HPDE6-E6E7 (cell line): Measurements from ENCODE around the gene RNFT2.
"Not testable (repeated sequence)": the region's sequence is repeated elsewhere in the genome, so short reads cannot be mapped to it uniquely, and the experiment has no call there.

Experiments
- DNase-seq: peaks from one replicate; pipeline ENCODE4 v3.0.0; 2011; ENCODE audit warnings: missing footprints; ENCODE audit errors: extremely low spot score

Gene RNFT2

DNA sequence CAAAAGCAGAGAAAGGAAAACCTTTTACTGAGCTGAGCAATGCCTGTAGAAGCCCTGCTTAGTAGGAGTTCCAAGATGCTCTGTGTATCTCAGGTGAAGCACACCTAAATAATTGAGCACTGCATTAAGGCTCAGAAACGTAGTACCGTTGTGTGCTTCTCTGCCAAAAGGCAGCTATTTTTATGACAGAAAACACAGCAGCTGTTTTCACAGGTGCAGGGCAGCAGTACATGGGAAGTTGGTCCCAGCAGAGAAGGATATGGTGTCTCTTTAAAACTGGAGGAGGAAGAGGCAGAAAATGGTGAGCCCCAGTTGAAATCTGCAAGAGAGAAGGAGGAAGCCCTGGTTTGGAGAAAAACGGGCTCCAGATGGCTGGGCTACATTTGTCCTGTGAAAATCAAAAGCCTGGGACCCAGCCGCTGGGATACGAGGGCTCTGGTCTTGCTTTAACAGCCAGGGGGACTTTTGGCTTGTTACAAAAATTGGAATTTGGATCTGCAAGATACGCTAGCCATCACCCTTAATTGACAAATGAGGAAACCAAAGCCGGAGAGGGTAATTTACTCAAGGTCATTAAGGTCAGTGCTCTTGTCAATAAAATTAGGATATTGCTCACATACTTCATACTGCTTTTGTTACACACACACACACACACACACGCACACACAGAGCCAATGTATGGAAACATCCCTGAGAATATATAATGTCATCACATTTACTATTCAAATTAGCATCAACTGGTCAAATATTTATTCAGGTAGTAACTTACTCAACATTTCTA, 27.6 kb upstream of the RNFT2 start:
- no peak for DNase-seq

DNA sequence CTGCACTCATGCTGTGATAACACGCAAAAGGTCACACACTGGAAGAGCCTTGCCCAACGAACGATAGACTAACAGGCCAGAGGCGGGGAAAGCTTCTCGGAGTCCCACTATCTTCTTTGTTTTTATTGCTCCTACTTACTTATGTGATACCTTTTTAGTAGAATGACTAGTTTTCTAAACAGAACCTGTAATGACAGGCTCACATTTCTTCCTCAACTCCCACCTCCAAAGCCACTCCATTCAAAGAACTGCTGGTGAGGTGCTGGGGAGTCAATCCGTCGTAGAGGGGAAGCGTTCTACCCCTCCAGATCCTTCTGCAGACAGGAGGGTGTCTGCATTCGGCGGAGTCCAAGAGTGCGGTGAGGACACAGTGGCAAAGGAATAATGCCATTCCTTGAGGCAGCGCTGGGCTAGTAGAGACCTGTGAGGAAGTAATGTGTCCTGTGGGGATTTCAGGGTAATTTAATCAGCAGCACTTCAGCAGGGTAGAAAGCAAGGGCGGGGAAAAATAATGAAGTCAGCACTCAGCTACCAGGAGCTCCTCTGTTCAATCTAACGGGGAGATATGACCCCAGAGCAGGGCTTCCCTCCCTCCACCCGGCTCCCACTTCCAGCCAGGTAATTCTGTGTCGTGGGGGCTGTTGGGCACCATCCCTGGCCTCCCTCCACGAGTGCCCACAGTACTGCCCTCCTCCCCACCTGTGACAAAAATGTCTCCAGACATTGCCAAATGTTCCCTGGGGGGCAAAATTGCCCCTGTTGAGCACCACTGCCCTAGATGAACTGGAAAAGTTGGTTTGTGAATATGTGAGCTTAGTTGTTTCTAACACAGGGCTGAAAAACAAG, 25.4 kb upstream of the RNFT2 start:
- peak; percentile 67 for DNase-seq

DNA sequence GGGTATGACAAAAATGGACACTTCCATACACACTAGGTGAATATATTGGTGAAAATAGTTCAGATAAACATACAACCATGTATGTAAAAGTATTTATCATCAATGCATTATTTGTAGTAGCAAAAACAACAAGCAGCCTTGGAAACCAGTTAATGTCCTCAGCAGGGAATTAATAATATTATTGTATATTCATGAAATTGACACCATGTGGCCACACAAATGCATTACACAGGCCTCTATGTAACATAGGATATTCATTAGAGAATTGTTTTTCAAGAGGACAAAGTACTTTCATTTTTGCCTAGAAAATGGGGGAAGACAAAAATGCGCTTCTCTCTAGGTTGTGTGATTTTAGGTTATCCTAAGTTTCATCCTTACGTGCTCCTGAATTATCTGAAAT, 24.6 kb upstream of the RNFT2 start:
- no peak for DNase-seq

DNA sequence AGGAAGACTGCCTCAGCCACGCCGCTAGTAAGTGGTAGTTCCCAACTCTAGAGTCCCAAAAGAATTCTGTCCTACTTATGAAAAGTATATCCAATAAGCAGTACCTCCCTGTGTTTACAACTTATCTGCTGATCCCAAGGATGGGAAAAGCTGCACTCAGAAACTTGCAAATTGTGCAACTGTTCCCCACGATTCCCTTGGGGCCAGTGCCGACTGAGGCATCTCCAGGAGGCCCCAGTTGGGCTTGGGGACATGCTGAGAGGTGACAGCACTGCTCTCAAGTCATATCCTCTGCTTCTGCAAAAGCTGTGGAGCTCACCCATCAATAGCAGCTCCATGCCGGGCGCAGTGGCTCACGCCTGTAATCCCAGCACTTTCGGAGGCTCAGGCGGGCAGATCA, 23.9 kb upstream of the RNFT2 start:
- no peak for DNase-seq

DNA sequence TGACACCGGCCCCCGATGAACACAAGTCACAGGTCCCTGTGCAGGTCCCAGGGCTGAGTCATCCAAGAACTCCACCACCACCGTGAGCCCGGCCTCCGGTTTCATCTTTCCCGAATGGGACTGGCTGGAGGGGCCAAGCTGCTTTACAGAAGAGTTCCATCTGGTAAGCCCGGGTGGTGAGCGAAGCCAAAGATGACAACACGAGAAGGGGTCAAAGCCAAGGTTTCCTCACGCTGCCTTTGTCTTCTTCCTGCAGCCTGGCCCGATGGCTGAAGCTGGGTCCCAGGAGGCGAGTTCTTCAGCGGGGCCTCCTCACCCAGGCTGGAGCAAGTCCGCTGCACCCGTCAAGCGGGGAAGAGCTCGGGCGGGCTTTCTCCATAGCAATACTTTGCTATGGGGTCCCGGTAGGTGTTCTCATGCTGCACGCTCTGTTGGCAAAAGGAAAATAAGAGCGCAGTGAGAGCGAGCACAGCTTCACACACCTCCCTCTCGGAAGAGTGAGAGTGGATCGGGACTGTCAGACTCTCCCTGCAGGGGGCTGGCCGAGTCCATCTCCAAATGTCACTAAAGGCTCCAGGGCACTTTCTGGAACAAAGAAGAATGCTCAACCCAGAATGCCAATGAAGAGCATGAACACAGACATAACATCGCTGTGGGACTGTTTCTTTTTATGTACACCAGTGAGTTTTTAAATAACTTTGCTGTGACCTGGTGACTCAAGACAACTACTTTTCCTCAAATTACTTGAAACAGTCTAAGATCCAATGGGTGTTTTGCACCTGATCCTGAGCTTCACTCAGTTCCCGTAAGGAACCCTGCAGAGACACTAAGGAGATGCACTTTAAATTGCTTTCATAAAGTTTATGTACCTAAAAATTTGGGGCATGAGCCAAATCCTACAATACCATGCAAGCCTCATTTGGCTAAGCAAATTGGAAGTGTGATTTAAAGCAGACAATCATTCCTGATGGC, 20.4 kb upstream of the RNFT2 start:
- DNase-seq = no peak

DNA sequence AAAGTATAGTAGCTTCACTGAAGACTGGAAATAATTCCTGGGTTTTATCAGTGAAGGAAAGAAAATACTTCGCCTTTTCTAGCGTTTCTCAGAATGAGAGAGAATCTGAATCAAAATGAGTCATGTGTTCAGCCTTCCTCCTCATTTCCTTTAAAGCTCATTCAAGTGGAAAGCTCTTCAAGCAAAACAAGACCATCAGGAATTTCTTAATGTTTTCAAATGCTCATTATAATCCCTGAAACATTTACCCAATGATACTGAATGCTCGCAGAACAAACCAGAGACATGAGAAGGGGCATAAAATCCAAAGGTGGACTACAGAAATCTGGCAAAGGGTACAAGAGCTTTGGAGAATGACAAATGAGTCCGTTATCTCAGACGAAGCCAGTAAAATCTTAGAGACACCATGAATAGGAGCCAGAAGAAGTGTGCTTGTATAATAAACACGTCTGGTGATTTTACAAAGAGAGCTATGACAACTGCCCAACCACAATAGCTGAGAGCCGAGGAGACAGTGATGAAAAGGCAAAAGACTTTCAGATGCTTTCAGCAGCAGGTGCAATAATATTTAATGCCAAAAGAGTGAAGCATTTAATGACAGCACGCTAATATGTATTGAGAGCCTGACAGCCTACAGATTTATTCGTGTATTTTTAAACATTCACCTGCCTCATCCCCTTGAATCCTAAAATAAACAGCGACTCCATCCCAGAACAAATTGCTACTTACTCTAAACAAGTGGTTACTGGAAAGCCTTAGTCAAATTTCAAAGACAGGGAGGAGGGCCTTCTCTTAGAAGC, 19.3 kb upstream of the RNFT2 start:
- DNase-seq = no peak

DNA sequence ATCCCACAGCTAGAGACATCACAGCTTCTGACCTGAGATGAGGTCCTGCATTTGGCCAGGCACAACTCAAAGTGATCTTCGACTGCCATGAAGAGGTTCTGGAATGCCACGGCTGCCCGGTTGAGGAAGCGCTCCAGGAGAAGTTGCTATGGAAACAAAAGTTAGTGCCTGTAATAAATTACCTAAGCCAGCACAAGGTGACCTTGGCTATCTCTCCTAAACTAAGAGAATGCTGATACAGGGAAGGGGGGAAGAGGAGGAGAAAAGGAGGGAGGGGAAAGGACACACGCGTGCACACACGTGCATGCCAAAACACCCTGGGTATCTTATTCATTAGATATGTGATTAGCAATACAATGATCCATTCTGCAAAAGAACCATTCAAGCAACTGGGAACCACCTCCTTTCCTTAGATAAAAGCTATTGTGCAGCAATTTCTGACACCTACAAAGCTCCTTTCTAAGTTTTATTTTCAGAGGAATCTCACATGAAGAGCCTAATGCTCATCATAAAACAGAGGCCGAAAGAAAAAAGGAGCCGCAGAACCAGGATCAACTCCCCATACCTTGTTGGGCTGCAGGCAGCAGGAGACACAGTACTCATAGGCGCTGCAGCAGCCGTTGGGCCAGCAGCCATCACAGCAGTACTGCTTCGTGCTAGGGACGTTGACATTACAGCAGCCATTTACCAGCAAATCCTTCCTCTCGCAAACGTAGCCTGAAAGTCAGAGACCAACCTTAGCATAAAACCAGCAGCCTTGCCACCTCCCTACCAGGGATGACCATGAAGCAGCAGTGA, 18.2 kb upstream of the RNFT2 start:
- DNase-seq = no peak

DNA sequence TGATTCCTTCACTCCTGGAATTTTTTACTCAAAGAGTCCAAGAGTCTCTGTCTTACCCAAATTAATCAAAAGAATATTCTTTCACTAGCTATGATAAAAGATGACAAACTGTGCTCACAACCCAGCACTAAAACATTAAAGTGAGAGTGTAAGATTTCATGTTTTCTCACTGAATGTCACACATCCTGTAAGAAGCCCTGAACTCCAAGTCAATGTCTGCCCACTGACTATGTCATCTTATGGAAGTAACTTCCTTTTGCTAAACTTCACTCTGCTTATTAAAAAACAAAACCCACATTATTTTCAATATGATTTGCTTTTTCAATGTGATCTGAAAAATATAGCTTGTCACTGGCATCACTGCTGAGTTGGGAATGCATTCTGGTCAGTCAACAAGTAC, 15.9 kb upstream of the RNFT2 start:
- DNase-seq = no peak

DNA sequence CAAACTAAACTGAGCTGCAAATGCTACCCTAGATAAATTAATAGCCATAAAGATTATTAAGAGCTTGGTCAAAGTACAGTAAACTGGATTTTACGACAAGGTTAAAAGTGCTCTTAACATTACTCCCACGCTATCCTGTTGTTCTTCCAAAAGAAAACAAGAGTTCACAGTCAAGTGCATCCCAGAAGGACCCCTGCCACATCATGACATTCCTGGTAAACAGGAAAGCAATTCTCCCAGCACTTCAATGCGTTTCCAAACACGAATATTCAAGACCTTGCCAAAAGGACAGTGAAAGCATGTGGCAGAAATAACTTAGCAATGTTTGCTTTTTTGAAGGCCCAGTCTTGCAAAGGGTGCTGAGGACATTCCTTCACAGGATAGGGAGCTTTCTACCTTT, 11.4 kb upstream of the RNFT2 start:
- DNase-seq = no peak

DNA sequence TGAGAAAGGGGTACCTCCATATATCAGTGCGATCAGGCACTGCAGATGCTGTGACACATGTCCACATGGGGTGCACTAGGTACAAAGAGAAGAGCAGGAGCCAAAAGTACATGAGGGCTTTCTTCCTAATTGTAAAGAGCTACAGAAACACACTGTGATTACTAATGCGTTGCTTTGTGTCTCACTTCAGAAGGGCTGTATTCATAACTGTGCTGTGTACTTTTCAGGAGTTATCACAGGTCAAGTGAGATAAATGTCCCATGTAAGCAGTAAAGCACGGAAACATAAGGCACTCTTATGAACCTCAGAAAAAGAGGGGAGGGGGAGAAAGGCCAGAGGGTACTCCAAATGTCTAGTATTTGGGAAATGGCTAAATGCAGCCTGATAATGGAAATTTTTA, 10.9 kb upstream of the RNFT2 start:
- DNase-seq = no peak

DNA sequence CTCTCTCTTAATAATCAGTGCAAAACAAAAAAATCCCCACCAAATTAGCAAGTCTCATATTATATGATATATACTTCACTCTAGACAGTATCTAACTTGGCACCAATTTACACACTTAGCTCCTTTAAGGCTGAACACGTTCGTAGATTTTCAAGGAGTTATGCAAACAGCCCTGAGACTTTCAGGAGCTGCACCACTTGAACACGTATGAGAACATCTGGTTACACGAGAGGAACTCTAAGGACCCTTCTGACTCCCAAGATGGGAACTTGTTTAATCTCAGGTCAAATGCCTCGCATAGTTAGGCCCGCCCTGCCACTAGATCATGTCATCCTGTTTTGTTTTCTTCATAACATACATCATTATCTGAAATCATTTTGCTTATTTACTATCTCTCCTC, 10.2 kb upstream of the RNFT2 start:
- DNase-seq = no peak

DNA sequence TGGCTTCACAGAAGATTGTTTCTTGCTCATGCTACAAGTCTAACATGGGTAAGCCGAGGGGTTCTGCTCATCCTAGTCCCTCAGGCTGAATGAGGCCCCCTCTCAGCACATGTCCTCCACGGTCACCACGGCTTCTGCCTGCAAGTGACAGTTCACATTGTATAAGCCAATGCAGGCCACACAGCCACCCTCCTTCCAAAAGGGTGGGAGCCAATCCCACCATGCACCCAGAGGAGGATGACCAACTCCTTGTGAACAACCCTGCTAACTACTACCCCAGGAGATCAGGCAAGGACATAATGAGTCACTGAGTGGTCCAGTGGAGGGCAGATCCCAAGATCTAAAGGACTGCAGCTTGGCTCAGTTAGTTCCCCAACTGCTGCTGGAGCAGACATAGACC, 6.3 kb upstream of the RNFT2 start:
- DNase-seq = no peak

DNA sequence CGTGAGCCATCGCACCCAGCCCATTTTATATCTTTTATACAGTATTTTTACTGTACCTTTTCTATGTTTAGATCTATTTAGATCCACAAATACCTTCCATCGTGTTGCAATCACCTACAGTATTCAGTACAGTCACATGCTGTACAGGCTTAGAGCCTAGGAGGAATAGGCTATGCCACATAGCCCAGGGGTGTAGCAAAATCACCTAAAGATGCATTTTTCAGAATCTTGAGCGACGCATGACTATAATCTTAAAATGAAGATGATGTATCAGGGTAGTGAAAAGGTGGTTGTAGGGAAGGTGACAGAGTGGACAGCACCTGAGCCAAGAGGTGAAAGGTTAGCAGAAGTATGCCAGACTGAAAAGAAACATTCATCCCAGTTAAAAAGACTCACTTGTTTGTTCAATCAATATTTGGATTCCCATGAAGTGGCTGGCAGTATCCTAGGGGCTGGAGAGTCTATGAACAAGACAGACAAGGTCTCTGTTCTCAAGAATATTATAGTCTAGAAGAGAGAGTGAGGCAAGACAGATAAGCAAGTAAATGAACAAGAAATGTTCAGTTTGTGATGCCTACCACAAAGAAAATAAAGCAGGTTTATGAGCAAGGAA, 3.9 kb upstream of the RNFT2 start:
- DNase-seq = no peak

DNA sequence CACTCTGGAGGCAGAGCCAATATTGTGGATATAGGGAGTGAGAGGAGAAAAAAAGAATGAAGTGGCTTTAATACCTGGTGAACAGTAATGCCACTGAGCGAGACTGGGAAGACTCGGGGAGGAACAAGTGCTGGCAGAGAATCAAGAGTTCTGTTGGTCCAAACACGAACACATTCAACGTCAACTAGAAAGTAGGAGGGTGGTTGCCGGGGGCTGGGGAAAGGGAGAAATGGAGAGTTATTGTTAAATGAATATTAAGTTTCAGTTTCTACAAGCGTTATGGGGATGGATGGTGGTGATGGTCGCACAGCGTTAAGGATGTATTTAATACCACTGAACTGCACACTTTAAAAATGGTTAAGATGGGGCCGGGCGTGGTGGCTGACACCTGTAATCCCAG, 3.0 kb upstream of the RNFT2 start:
- DNase-seq = no peak

DNA sequence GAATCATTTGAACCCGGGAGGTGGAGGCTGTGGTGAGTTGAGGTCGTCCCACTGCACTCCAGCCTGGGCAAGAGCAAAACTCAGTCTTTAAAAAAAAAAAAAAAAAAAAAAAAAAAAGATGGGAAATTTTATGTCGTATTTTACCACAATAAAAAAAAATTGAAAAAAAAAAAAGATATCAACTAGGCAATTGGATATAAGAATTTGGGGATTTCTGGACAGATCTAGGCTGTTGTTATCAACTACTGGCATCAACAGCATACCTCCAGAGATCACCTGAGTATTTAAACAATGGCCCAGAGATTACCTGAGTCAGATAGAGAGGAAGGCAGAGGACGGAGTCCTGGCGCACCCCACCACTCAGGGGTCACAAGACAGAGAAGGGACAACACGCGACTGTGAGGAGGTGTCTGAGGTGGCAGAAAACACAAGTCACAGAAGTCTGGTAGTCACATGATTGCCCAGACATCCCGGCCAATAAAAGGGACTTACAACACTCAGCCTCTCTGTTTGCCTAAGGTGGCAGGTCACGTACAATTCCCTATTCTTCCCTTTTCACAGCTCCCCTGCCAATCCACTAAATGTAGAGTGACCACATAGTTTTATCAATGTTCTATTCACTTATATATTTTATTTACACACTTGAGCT, 2.0 kb upstream of the RNFT2 start:
- no peak for DNase-seq

DNA sequence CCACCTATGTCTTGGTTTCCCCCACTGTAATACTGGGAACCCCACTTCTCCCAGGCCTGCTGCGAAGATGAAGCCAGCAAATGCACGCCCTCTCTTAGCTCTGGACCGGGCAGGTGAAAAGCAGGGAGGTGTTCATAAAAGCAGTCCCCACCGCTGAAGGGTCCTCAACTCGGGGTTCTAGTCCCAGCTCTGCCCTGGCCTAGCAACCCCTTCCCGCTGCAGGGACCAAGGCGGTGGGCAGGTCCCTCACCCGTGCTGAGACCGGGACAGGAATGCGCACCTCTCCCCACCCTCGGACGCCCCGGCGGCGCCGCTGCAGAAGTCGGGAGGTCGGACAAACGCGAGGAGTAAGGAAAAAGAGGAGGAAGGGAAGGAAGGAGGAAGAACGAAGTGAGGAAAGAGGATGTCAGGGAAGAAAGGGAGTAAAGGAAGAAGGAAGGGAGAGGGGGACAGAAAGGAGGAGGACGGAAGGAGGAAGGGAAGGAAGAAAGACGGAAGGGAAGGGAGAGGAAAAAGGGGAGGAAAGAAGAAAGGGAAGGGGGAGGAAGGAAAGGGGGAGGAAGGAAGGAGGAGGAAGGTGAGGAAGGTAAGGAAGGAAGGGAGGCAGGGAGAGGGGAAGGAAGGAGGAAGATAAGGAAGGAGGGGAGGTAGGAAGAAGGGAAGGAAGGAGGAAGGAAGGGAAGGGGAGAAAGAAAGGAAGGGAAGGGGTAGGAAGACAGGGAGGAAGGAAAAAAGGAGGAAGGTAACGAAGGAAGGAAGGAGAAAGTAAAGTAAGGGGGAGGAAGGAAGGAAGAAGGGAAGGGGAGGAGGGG, 947 bp upstream of the RNFT2 start:
- DNase-seq = no peak

DNA sequence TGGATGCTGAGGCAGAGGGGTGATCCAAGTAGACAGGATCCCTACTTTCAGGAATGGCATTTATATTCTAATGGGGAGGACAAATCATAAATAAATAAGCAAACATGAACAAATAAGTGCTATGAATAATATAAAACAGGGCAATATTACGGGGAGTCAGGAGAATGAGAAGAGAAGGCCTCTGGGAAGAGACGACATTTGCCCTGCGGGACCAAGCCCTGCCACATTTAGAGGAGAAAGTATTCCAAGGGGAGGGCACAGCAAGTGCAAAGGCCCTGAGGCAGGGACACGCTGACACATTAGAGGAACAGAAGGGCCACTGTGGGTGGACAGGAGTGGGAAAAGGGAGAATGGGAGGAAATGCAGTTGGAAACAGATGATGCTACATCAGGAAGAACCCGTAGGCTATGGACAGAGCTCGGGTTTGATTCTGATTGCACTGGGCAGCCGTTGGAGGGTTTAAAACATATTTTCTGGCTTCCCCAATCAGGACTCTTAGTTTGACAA, 1.3 kb downstream of the RNFT2 start:
- no peak for DNase-seq

DNA sequence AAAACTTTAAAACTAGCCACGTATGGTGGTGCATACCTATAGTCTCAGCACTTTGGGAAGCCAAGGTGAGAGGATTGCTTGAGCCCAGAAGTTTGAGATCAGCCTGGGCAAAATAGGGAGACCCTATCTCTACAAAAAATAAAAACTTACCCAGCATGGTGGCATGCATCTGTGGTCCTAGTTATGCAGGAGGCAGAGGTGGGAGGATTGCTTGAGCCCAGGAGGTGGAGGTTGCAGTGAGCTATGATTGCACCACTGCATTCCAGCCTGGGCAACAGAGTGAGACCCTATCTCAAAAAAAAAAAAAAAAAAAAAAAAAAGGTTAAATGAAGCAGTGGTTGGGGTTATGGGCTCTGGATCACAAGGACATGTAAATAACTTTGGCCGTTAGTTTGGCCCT, 4.7 kb downstream of the RNFT2 start:
- not testable (repeated sequence) for DNase-seq
